ENCODE results near the gene OBI1. TPM values are rescaled to one million over a fixed set of nuclear protein-coding genes. Genes with fewer than 3 reads are reported as not detected.

OBI1 gene
- total and polyA plus RNA-seq, 10 donors: 4.1 to 14.7 (median 11.5) TPM

DNA sequence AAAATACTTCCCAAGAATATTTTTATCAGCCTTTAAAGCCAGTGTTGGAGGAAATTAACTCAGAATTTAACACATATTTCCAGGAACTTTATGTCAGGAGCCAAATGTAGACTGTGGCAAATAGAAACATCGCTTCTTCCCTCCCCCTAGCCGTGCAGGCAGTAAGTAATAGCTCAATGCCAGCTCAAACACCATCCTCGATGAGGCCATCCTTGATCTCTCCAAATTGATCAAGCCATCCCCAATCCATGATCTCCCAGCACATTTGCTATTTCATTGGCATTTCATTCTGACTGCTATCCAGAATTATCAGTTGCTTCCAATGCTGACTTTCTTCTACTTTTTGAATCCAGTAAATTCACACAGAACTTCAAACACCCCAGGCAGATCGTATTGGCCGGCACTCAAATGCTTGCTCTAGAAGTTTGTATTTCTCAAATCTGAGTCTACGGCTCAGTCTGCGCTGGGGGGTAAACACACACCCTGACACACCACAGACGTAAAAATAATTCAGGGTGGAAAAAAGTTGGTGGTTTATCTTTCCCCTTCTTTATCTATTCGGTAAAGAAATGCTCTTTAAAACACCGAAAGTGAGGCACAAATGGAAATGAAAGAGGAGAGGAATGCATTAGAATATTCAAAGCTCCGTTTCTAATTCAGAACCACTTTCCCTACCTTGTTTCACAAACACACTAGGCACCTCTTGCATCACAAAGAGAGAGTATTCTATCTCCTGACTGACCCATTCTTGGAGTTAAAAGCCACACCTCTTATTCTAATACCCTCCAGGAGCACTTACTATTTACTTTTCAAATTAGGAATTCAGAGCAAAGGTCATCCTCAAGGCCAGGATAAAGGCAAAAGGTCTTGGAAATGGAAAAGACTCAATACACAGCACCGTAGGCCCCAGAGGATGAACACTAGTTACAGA is 991 bp downstream of the OBI1 start:
- TF ChIP-seq CTCF (IDR thresholded peaks at IDR 0.05 in 8 of 11, conservative IDR thresholded peaks at IDR 0.05 in 3 of 11): no peak
- TF ChIP-seq POLR2A (IDR thresholded peaks at IDR 0.05): no peak
- no peak for TF ChIP-seq POLR2AphosphoS5 (IDR thresholded peaks at IDR 0.05)
- Histone ChIP-seq H3K27me3 (replicated peaks in 1 of 7) (no peaks in the 10 kb centered on the region), H3K9me3 (no peaks in the 10 kb centered on the region), H3K27ac (peak overlapping the region in 5 of 8 donors; percentile 14 to 87 (median 83)), H3K4me3 (peak overlapping the region; percentile 68 to 99 (median 90)), H3K4me1 (peaks cover 7 to 53% (median 37%) of the 10 kb centered on the region in 6 donors), H3K36me3 (peaks cover 0 to 5% (median 0%) of the 10 kb centered on the region in 6 donors)
- WGBS, 5 donors: 21 to 26% (median 24%) methylated on average over 12 of the region's 12 CpGs
- no peak for DNase-seq
- intact Hi-C loops (cut with DNase I; ENCODE audit: low total_unique reads): no loop called here

GRCh38 chr13:78655906-78656305 is 3.0 kb downstream of the OBI1 start:
- H3K27ac ChIP-seq: peak overlapping the region in 1 of 8 donors; percentile 14
- intact Hi-C loops (cut with DNase I; ENCODE audit: low total_unique reads): no loop called here

DNA sequence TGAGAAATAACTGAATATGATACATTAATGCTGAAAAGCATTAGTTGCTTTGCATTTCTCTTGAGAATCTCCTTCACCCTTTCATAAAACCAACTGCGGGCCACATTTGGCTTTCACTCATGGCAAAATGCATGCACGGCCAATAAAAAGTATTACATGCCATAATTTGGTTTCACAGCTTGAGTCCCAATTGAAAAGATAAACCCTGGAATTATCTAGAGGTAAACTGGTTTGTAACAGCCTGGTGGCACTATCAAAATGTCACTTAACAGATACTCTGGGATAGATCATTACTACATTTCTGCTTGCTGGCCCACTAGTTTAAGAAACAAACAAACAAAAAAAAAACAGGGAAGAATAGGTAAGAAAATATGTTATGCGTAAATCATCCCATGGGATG is 3.9 kb downstream of the OBI1 start:
- Histone ChIP-seq H3K27me3 (replicated peaks in 1 of 7) (no peaks in the 10 kb centered on the region), H3K4me1 (peaks cover 13 to 70% (median 53%) of the 10 kb centered on the region in 6 donors), H3K9me3 (no peaks in the 10 kb centered on the region), H3K4me3 (no peak overlapping the region), H3K36me3 (peaks cover 0 to 5% (median 0%) of the 10 kb centered on the region in 6 donors), H3K27ac (no peak overlapping the region)
- WGBS, 5 donors: 96 to 98% (median 97%) methylated on average over 3 of the region's 3 CpGs
- intact Hi-C loops (cut with DNase I; ENCODE audit: low total_unique reads): no loop called here
- TF ChIP-seq CTCF (IDR thresholded peaks at IDR 0.05 in 8 of 11, conservative IDR thresholded peaks at IDR 0.05 in 3 of 11) (no peak), POLR2AphosphoS5 (IDR thresholded peaks at IDR 0.05) (no peak), POLR2A (IDR thresholded peaks at IDR 0.05) (no peak)
- DNase-seq: no peak

More at GRCh38 chr13:78655906-78656305, 3.0 kb downstream of the OBI1 start:
- no peaks in the 10 kb centered on the region for H3K27me3 ChIP-seq (replicated peaks in 1 of 7)
- H3K9me3 ChIP-seq: no peaks in the 10 kb centered on the region
- DNase-seq: no peak
- no peak for TF ChIP-seq POLR2AphosphoS5 (IDR thresholded peaks at IDR 0.05)
- no peak for TF ChIP-seq POLR2A (IDR thresholded peaks at IDR 0.05)
- TF ChIP-seq CTCF (IDR thresholded peaks at IDR 0.05 in 8 of 11, conservative IDR thresholded peaks at IDR 0.05 in 3 of 11): no peak
- H3K4me3 ChIP-seq: no peak overlapping the region
- peaks cover 7 to 66% (median 47%) of the 10 kb centered on the region in 6 donors for H3K4me1 ChIP-seq
- H3K36me3 ChIP-seq: peaks cover 0 to 5% (median 0%) of the 10 kb centered on the region in 6 donors

GRCh38 chr13:78652651-78653050 is 6.3 kb downstream of the OBI1 start:
- Histone ChIP-seq H3K4me1 (peaks cover 12 to 73% (median 53%) of the 10 kb centered on the region in 6 donors), H3K4me3 (no peak overlapping the region), H3K36me3 (peaks cover 0 to 5% (median 0%) of the 10 kb centered on the region in 6 donors), H3K9me3 (no peaks in the 10 kb centered on the region), H3K27me3 (replicated peaks in 1 of 7) (no peaks in the 10 kb centered on the region), H3K27ac (no peak overlapping the region)
- no peak for TF ChIP-seq CTCF (IDR thresholded peaks at IDR 0.05 in 8 of 11, conservative IDR thresholded peaks at IDR 0.05 in 3 of 11)
- no peak for TF ChIP-seq POLR2AphosphoS5 (IDR thresholded peaks at IDR 0.05)
- TF ChIP-seq POLR2A (IDR thresholded peaks at IDR 0.05): no peak
- intact Hi-C loops (cut with DNase I; ENCODE audit: low total_unique reads): no loop called here
- no peak for DNase-seq
- 88 to 100% (median 94%) methylated on average over 1 of the region's 1 CpG for WGBS, 5 donors
